Transverse colon (tissue), 4 donors: ENCODE data around the gene ATF6B.

ENCODE experiments used
- CTCF ChIP-seq, 5 experiments: fragments of 200-600 bp in 3 of 5; fragments of 450-650 bp in 2 of 5; sonication (generic) in 3 of 5; IDR thresholded peaks; 1 replicate in 2 of 5; 2 replicates in 3 of 5; pipeline ENCODE4 v1.5.1; 2016 to 2017; ENCODE audit warnings: antibody characterized with exemption in 5 of 5, inconsistent platforms in 3 of 5, mild to moderate bottlenecking in 2 of 5, moderate library complexity in 1 of 5
- POLR2A ChIP-seq: fragments of 450-650 bp; IDR thresholded peaks from one replicate; pipeline ENCODE4 v1.6.1; 2016; ENCODE audit warnings: antibody characterized with exemption, mild to moderate bottlenecking, moderate library complexity
- POLR2AphosphoS5 ChIP-seq, 3 donors: sonication (generic); formaldehyde crosslinking; IDR thresholded peaks; one replicate each; pipeline ENCODE4 v1.6.1; 2016; ENCODE audit warnings: antibody characterized with exemption in 3 of 3

- TF ChIP-seq CTCF (IDR thresholded peaks at IDR 0.05) (no peak), POLR2AphosphoS5 (IDR thresholded peaks at IDR 0.05) (no peak), POLR2A (no peak)
Observed at GRCh38 chr6:32147401-32148132, 19.5 kb upstream of the ATF6B start.
